Parathyroid adenoma (tissue), 2 donors: ENCODE data around the gene TMEM131L.

Source experiments
- H2AFZ ChIP-seq: fragments of 300-600 bp; sonication (generic); one replicate; pipeline ENCODE4 v1.7.0; 2017; ENCODE audit warnings: antibody characterized with exemption, mild to moderate bottlenecking
- H3K27ac ChIP-seq: fragments of 300-600 bp; sonication (generic); one replicate; pipeline ENCODE4 v1.7.0; 2017
- H3K27me3 ChIP-seq: fragments of 300-600 bp; sonication (generic); one replicate; pipeline ENCODE4 v1.7.0; 2017; ENCODE audit warnings: low read length; ENCODE audit not compliant: control insufficient read depth, insufficient read depth
- H3K36me3 ChIP-seq: fragments of 300-600 bp; sonication (generic); one replicate; pipeline ENCODE4 v1.7.0; 2017; ENCODE audit warnings: low read length; ENCODE audit not compliant: control insufficient read depth, insufficient read depth
- H3K4me1 ChIP-seq: fragments of 300-600 bp; sonication (generic); one replicate; pipeline ENCODE4 v1.7.0; 2017; ENCODE audit warnings: control low read depth
- H3K4me2 ChIP-seq: fragments of 300-600 bp; sonication (generic); one replicate; pipeline ENCODE4 v1.7.0; 2017; ENCODE audit warnings: low read length
- H3K4me3 ChIP-seq: fragments of 300-600 bp; sonication (generic); one replicate; pipeline ENCODE4 v1.7.0; 2017; ENCODE audit warnings: low read depth, low read length
- H3K79me2 ChIP-seq: fragments of 300-600 bp; sonication (generic); one replicate; pipeline ENCODE4 v1.7.0; 2017; ENCODE audit warnings: control low read depth
- H3K9ac ChIP-seq: fragments of 300-600 bp; sonication (generic); one replicate; pipeline ENCODE4 v1.7.0; 2017; ENCODE audit warnings: mild to moderate bottlenecking
- H3K9me3 ChIP-seq: fragments of 300-600 bp; sonication (generic); one replicate; pipeline ENCODE4 v1.7.0; 2017; ENCODE audit warnings: low read length; ENCODE audit not compliant: control insufficient read depth
- CTCF ChIP-seq: fragments of 300-600 bp; sonication (generic); IDR thresholded peaks from one replicate; pipeline ENCODE4 v1.7.0; 2017; ENCODE audit warnings: antibody characterized with exemption, mild to moderate bottlenecking
- donor health status: primary hyperparathyroidism.

Gene TMEM131L

DNA sequence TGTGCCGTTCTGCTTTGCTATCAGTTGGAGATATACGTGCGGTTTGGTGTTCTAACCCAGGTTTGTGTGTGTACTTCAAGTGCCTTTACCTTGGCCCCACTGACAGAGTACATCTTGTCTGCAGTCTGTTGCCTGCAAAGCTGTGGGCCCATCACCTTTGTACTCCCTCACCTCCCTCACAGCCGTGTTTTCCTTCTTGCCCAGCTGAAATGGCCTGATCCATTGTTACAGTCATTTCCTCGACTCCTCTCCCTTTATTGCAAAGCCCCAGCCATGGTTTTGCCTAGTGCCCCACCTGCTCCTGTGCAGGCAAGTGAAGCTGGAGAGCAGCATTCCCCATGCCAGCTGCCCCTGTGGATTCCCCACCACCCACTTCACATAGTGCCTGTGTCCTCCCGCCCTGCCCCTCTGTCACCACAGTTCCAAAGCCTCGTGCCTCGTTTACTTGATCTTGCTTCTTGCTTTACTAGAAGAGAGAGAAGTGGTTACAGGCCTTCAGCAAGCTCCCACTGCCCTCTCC is 162.7 kb downstream of the TMEM131L start:
- Histone ChIP-seq H3K27ac (no peak overlapping the region), H3K36me3 (no peaks in the 10 kb centered on the region), H3K9me3 (no peaks in the 10 kb centered on the region), H3K4me3 (no peak overlapping the region), H3K27me3 (no peaks in the 10 kb centered on the region), H3K9ac (no peak overlapping the region), H3K4me1 (no peaks in the 10 kb centered on the region), H2AFZ (no peak overlapping the region), H3K4me2 (no peak overlapping the region), H3K79me2 (no peaks in the 10 kb centered on the region)
- no peak for TF ChIP-seq CTCF

GRCh38 chr4:153629776-153630175 is 163.6 kb downstream of the TMEM131L start:
- no peaks in the 10 kb centered on the region for H3K27me3 ChIP-seq
- no peaks in the 10 kb centered on the region for H3K36me3 ChIP-seq
- H3K4me1 ChIP-seq = no peaks in the 10 kb centered on the region
- no peak overlapping the region for H3K4me2 ChIP-seq
- H3K9ac ChIP-seq = no peak overlapping the region
- no peak overlapping the region for H3K4me3 ChIP-seq
- no peaks in the 10 kb centered on the region for H3K79me2 ChIP-seq
- H3K27ac ChIP-seq = no peak overlapping the region
- H2AFZ ChIP-seq = no peak overlapping the region
- no peak for TF ChIP-seq CTCF
- no peaks in the 10 kb centered on the region for H3K9me3 ChIP-seq

GRCh38 chr4:153634738-153635353 is 168.7 kb downstream of the TMEM131L start:
- Histone ChIP-seq H3K9me3 (no peaks in the 10 kb centered on the region), H3K27ac (no peak overlapping the region), H3K4me2 (no peak overlapping the region), H3K36me3 (no peaks in the 10 kb centered on the region), H3K27me3 (no peaks in the 10 kb centered on the region), H3K9ac (no peak overlapping the region), H2AFZ (no peak overlapping the region), H3K4me1 (no peaks in the 10 kb centered on the region), H3K79me2 (no peaks in the 10 kb centered on the region), H3K4me3 (no peak overlapping the region)
- TF ChIP-seq CTCF = peak; percentile 15

DNA sequence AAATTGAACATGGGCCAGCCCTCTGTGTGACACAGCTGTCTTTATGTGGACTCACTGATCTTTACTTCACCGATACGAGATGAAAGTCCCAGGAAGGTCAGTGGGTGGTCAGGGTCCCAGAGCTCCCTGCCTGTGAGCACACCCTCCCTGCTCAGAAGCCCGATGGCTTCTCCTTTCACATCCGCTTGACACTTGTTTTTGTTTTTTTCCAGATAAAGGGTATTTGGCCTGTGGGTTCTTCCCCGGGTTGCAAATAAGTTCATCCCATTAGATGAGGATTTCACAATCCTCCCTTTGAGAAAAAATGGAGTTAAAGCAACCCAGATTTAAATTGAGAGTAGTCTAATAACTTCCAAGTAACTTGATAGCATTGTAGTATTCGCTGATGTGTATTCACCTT is 169.7 kb downstream of the TMEM131L start:
- H3K36me3 ChIP-seq = no peaks in the 10 kb centered on the region
- H3K4me3 ChIP-seq = no peak overlapping the region
- H3K9ac ChIP-seq = no peak overlapping the region
- H3K4me1 ChIP-seq = no peaks in the 10 kb centered on the region
- H3K79me2 ChIP-seq = no peaks in the 10 kb centered on the region
- H3K27me3 ChIP-seq = no peaks in the 10 kb centered on the region
- no peak for TF ChIP-seq CTCF
- no peak overlapping the region for H3K27ac ChIP-seq
- H2AFZ ChIP-seq = no peak overlapping the region
- no peak overlapping the region for H3K4me2 ChIP-seq
- no peaks in the 10 kb centered on the region for H3K9me3 ChIP-seq

GRCh38 chr4:153637201-153637600 is 171.0 kb downstream of the TMEM131L start:
- Histone ChIP-seq H3K27me3 (no peaks in the 10 kb centered on the region), H3K27ac (no peak overlapping the region), H3K4me1 (no peaks in the 10 kb centered on the region), H3K9ac (no peak overlapping the region), H3K9me3 (no peaks in the 10 kb centered on the region), H3K4me2 (no peak overlapping the region), H3K79me2 (no peaks in the 10 kb centered on the region), H2AFZ (no peak overlapping the region), H3K4me3 (no peak overlapping the region), H3K36me3 (no peaks in the 10 kb centered on the region)
- no peak for TF ChIP-seq CTCF
